HCEC 1CT (cell line): ENCODE data around the gene AKNA.

Experiments used
- DNase-seq: peaks from one replicate; pipeline ENCODE4 v3.0.0-alpha.2; 2017

The AKNA gene

GRCh38 chr9:114316605-114317230 is 71.1 kb downstream of the AKNA start:
- DNase-seq, result no peak

- no peak for DNase-seq
These were observed 71.9 kb downstream of the AKNA start for GRCh38 chr9:114315723-114316363.

GRCh38 chr9:114314881-114315722 is 72.7 kb downstream of the AKNA start:
- DNase-seq, result no peak

GRCh38 chr9:114314256-114314867 is 73.4 kb downstream of the AKNA start:
- DNase-seq, result no peak

- peak; percentile 40 for DNase-seq
These were observed 74.6 kb downstream of the AKNA start for GRCh38 chr9:114313186-114313585.

GRCh38 chr9:114312513-114312875 is 75.3 kb downstream of the AKNA start:
- no peak for DNase-seq

GRCh38 chr9:114311571-114312512 is 75.9 kb downstream of the AKNA start:
- DNase-seq, result no peak

- DNase-seq, result no peak
These were observed 77.0 kb downstream of the AKNA start for GRCh38 chr9:114310471-114311450.

GRCh38 chr9:114309096-114309495 is 78.7 kb downstream of the AKNA start:
- DNase-seq, result no peak

- DNase-seq, result no peak
These were observed 79.3 kb downstream of the AKNA start for GRCh38 chr9:114308361-114308950.

- DNase-seq, result peak; percentile 32
These were observed 79.9 kb downstream of the AKNA start for GRCh38 chr9:114307899-114308267.

GRCh38 chr9:114304416-114305188 is 83.2 kb downstream of the AKNA start:
- DNase-seq, result no peak

- DNase-seq, result no peak
These were observed 83.8 kb downstream of the AKNA start for GRCh38 chr9:114303977-114304376.

- no peak for DNase-seq
These were observed 84.2 kb downstream of the AKNA start for GRCh38 chr9:114303571-114303970.

- DNase-seq, result no peak
These were observed 85.1 kb downstream of the AKNA start for GRCh38 chr9:114302727-114303126.

- no peak for DNase-seq
These were observed 85.8 kb downstream of the AKNA start for GRCh38 chr9:114301798-114302565.

- no peak for DNase-seq
These were observed 86.7 kb downstream of the AKNA start for GRCh38 chr9:114300846-114301797.
